Left ventricle myocardium superior (tissue), 1 donor: ENCODE measurements around the gene ZDHHC12. TPM values are rescaled to one million over a fixed set of nuclear protein-coding genes. Genes with fewer than 3 reads are reported as not detected.
"Not testable (repeated sequence)": the region's sequence is repeated elsewhere in the genome, so short reads cannot be mapped to it uniquely, and the experiment has no call there.

Experiments
- ATAC-seq: fragments of 200-7000 bp; cut with Tn5 transposase; one replicate; pipeline ENCODE4 v1.9.1; 2020; ENCODE audit warnings: mild to moderate bottlenecking, moderate library complexity
- DNase-seq: peaks from one replicate; pipeline ENCODE4 v3.0.0-alpha.2; 2020
- intact Hi-C: fragments of 100-400 bp; cut with micrococcal nuclease; formaldehyde crosslinking; loops from one replicate; pipeline ENCODE4 v1.11.0; 2022
- total RNA-seq: library from RNA; stranded (reverse); fragmentation: NEBNext Ultra II Directional; extraction: Animal tissue kit (Norgen Biotek cat#: 25700); gene quantifications from one replicate; pipeline ENCODE4 v1.2.1, GENCODE V29; 2021
- donor health status: DM: no; HTN: yes; CAD: no; lungs with severe emphysema.

The ZDHHC12 gene
- total RNA-seq, 1 donor from 2014 or later = 5.7 TPM

DNA sequence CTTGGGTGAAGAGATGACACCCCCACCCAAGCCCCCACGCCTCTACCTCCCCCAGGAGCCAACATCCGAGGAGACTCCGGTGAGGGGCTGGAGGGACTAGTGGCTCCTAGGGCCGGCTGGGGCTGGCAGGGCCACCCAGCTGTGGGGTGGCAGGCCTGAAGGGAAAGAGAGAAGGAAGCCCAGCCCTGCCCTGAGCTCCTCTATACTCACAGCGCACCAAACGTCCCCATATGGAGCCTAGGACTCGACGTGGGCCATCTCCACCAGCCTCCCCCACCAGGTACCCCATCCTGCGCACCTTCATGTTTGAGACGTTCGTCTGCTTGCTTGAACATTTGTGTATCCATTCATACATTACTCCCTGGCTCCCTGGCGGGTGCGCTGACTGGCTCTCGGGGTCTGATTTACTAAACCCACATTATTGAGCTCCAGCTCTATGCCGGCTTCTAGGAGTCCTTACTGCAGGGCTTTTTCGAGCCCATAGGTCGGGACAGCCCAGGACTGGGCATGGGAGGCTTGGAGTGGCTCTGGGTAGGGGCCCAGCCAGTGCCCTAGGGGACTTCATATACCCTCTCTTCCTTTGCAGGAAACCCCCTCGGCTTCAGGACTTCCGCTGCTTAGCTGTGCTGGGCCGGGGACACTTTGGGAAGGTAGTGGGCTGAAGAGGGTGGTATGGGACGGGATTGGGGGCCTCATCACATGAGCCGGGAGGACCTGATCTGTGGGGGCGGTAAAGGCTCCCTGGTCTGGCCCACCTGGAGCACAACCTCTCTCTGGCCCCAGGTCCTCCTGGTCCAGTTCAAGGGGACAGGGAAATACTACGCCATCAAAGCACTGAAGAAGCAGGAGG, 9.1 kb downstream of the ZDHHC12 start:
- ATAC-seq (no peak), DNase-seq (peak; percentile 15)
- intact Hi-C loops = no loop called here

- intact Hi-C loops = no loop called here
- no peak for ATAC-seq
- peak; percentile 14 for DNase-seq
Measured at GRCh38 chr9:128713941-128714573, 9.9 kb downstream of the ZDHHC12 start.

DNA sequence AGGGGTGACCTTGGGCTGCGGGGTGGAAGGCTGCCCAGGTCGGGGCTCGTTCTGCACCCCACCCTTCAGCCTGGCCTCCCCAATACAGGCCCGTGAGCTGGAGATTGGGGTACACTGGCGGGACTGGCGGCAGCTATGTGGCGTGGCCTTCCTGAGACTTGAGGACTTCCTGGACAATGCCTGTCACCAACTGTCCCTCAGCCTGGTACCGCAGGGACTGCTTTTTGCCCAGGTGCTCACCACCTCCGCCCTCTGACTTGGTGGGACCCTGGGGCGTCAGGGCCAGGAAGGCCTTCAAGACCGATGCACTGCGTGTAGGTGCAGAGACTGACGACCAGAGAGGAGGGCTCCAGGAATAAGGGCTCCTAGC, 10.5 kb downstream of the ZDHHC12 start:
- intact Hi-C loops = no loop called here
- DNase-seq = peak; percentile 14
- no peak for ATAC-seq

DNA sequence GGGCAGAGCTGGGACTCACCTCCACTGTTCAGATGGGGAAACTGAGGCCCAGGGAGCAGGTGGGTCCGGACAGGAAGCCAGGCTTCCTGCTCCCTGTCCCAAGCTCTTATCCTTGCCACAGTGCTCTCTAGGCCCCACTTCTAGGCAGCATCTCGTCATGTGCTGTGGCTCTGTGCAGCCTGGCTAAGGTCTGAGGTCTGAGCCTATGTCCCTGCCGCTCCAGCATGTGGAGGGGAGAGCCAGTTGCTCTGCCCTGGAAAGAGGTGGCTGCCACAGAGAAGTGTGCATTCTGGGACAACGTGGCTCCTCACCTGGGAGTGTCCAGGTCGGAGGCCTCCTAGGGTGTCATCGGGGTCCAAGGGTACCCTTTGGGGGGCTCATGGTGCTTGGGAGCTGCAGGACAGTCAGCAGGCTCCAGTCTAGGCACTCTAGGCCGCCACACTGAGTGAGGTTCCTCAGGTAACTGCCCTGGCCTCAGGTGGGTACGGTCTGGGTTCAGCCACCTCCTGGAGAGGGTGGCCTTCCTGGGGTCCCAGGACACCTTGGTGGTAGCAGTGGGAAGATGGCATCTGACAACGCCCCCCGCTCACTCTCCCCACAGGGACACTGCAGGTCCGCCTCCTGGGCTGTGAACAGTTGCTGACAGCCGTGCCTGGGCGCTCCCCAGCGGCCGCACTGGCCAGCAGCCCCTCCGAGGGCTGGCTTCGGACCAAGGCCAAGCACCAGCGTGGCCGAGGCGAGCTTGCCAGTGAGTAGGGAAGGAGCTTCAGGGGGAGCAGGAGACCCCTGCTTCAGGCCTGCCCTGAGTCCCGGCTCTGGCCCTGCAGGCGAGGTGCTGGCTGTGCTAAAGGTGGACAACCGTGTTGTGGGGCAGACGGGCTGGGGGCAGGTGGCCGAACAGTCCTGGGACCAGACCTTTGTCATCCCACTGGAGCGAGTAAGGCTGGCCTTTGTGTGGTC, 11.2 kb downstream of the ZDHHC12 start:
- ATAC-seq (no peak), DNase-seq (peak; percentile 21)
- intact Hi-C loops = no loop called here

GRCh38 chr9:128707446-128707845, 16.5 kb downstream of the ZDHHC12 start:
- intact Hi-C loops = no loop called here
- ATAC-seq (no peak), DNase-seq (peak; percentile 8)

DNA sequence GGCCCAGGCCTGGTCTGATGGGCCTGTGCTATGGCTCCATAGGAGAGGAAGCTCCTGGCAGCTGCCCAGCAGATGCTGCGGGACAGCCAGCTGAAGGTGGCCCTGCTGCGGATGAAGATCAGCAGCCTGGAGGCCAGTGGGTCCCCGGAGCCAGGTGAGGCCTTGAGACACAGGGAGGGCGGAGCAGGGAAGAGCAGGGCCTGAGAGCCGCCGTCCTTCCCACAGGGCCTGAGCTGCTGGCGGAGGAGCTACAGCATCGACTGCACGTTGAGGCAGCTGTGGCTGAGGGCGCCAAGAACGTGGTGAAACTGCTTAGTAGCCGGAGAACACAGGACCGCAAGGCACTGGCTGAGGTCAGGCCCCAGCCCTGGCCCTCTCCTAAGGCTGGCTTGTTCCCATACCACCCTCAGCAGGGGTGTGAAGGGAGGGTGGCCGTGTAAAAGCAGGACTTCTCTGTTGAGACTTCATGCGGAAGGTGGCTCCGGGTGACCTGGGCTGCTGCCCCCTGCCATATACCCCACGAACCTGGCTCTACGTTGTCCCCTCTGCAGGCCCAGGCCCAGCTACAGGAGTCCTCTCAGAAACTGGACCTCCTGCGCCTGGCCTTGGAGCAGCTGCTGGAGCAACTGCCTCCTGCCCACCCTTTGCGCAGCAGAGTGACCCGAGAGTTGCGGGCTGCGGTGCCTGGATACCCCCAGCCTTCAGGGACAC, 17.1 kb downstream of the ZDHHC12 start:
- DNase-seq (peak; percentile 27), ATAC-seq (no peak)
- intact Hi-C loops = no loop called here

DNA sequence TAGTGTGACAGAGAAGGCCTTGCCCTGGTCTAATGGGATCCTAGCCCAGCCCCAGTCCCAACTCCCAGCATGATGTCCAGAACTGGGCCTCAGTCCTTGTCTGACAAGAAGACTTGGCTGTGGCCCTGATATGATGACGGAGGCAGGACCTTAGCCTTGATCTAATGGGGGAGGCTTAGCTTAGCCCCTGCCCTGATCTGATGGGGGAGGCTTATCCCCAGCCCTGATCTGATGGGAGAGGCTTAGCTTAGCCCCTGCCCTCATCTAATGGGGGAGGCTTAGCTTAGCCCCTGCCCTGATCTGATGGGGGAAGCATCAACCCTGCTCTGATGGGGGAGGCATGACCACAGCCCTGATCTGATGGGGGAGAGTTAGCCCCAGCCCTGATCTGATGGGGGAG, 17.9 kb downstream of the ZDHHC12 start:
- ATAC-seq (no peak), DNase-seq (peak; percentile 0)
- intact Hi-C loops = no loop called here

GRCh38 chr9:128705051-128705965, 18.6 kb downstream of the ZDHHC12 start:
- DNase-seq (peak; percentile 17), ATAC-seq (no peak)
- intact Hi-C loops = no loop called here

- peak; percentile 17 for DNase-seq
- intact Hi-C loops = no loop called here
- no peak for ATAC-seq
Measured at GRCh38 chr9:128704356-128704670, 19.6 kb downstream of the ZDHHC12 start.

GRCh38 chr9:128703616-128704355, 20.1 kb downstream of the ZDHHC12 start:
- DNase-seq (peak; percentile 69), ATAC-seq (peak; percentile 49)
- intact Hi-C loops = no loop called here

DNA sequence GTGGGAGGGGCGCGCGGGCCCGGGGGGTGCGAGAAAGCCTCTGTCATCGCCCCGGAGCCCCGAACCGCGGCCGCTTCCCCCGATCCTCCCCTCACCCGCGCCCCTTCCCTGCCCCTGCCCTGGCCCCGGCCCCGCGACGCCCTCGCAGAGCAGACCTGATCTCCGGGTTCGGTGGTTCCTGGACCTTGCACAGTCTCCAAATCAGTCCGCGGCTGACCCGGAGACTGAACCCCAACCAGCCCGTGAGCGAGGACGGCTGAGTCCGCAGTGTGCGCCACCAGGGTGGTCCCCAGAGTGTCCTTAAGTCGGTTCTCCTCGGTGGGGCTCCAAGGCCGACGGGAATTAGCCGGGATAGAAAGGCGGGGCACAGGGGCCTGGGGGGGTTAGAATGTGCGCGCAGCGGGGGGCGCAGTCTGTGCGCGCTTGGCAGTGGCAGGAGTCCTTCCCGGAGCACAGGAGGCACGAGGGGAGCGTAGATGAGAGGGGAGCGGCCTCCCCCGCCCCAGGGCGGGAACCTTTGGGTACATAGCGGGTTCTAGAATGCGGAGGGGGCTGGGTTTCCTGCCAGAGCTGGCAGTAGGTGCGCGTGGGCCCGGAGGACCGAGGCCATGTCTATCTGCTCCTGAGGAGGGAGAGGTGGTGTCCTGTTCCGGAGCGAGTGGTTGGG, 20.8 kb downstream of the ZDHHC12 start:
- ATAC-seq = peak; percentile 26
- intact Hi-C loops = no loop called here

GRCh38 chr9:128702445-128702948, 21.4 kb downstream of the ZDHHC12 start, which contains the start of gene PKN3:
PKN3 (plus strand) TSS chr9:128702503; CDS start chr9:128702916, 413 bp downstream.
- peak; percentile 90 for ATAC-seq
- DNase-seq = peak; percentile 93
- intact Hi-C loops = no loop called here

More for the DNA sequence above, 20.8 kb downstream of the ZDHHC12 start:
- DNase-seq = peak; percentile 57

DNA sequence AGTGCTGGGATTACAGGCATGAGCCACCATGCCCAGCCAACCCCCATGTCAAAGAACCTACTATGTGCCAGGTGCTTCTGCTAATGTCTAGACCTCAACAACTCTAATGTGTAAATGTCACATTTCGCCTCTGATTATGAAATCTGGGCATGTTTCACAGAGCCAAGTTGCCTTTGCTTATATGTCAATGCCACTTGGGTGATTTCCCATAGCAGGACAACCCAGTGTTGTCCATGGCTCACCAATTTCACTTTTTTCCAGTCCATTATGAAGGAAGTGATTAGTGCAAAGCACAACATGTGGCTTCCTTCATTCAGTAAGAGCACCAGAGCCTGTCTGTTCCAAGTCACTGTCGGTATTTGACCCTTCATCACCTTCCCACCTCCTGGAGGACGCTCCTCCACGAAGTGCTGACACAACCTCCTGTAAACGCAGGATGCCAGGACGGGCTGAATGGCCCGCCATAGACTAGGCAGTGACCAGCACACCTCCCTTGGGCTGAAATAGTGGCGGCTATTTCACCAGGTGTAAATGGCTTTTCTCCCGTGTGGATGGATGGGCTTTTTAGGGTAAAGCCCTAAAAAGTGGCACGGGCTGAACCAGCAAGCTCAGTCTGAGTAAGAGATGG, 22.6 kb downstream of the ZDHHC12 start:
- DNase-seq (peak; percentile 24), ATAC-seq (no peak)
- intact Hi-C loops = no loop called here

DNA sequence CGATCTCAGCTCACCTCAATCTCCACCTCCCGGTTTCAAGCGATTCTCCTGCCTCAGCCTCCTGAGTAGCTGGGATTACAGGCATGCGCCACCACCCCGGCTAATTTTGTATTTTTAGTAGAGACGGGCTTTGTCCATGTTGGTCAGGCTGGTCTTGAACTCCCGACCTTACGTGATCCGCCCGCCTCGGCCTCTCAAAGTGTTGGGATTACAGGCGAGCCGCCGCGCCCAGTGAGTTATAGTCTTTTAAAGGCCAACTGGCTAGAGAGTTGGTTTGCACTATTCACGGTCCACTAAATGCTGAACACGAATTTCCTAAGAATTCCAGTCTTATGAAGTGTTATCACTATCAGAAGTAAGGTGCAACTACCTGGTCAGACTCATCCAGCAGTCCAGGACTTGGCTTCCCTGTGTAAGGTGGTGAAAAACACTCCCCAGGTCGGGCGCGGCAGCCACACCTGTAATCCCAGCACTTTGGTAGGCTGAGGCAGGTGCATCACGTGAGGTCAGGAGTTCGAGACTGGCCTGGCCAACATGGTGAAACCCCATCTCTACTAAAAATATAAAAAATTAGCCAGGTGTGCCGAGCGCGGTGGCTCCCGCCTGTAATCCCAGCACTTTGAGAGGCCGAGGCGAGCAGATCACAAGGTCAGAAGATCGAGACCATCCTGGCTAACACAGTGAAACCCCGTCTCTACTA, 24.7 kb downstream of the ZDHHC12 start:
- peak; percentile 22 for DNase-seq
- intact Hi-C loops, ATAC-seq: not testable (repeated sequence)

DNA sequence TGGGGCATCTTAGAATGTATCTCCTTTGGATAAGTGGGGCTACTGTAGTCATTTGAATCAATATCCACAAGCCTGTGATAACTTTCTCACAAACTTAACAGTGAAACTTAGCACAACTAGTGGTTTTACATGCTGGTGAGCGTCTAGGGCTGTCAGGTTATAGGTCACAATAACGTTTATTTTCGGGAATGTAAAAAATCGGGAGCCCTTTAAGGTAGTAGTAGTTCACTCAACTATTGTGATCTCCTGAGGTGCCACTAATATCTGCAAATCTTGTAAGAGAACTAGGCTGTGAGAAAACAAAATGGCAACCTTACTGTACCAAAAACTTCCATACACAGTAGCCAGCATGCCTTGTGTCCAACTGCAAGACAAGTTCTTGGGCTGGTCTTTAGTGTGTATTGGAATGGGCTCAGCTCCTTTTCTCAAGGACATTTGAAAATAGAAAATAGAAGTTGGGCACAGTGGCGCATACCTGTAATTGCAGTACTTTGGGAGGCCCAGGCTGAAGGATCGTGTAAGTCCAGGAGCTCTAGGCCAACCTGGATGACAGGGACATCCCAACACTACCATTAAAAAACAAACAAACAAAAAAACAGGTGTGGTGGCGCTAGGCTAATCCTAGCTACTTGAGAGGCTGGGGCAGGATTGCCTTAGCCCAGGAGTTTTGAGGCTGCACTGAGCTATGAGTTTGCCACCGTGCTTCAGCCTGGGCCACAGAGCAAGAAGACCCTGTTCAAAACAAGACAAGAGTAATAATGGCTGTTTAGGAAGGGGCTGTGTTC, 26.8 kb downstream of the ZDHHC12 start:
- no peak for DNase-seq
- intact Hi-C loops = no loop called here

More for the DNA sequence above, 26.8 kb downstream of the ZDHHC12 start:
- no peak for ATAC-seq
